Gastrocnemius medialis (tissue), 4 donors: ENCODE data around the gene RBL1. TPM values are rescaled to one million over a fixed set of nuclear protein-coding genes. Genes with fewer than 3 reads are reported as not detected.
A peak's percentile ranks its signal among the peaks of the same experiment; 100 is the strongest.

ENCODE experiments used
- ATAC-seq, 2 donors: fragments of 150-250 bp; one replicate each; pipeline ENCODE4 v1.9.1; 2016
- DNase-seq, 2 donors: peaks; one replicate each; pipeline ENCODE4 v3.0.0-alpha.2; 2019
- H3K27ac ChIP-seq, 4 donors: fragments of 200-600 bp; sonication (generic); 1 replicate in 1 of 4; 2 replicates in 3 of 4; pipeline ENCODE4 v1.5.1; 2016 to 2018; ENCODE audit warnings: mild to moderate bottlenecking in 2 of 4, moderate library complexity in 1 of 4
- H3K27me3 ChIP-seq, 3 donors: fragments of 200-600 bp; sonication (generic) in 2 of 3; 1 replicate in 1 of 3; 2 replicates in 2 of 3; pipeline versions ENCODE4 v1.5.1 to v1.6.0; 2016 to 2019; ENCODE audit warnings: mild to moderate bottlenecking in 1 of 3, moderate library complexity in 1 of 3
- H3K36me3 ChIP-seq, 2 donors: fragments of 200-600 bp; sonication (generic) in 1 of 2; one replicate each; pipeline ENCODE4 v1.5.1; 2017 to 2018
- H3K4me1 ChIP-seq, 2 donors: fragments of 200-600 bp; sonication (generic) in 1 of 2; one replicate each; pipeline ENCODE4 v1.5.1; 2016 to 2017; ENCODE audit warnings: mild to moderate bottlenecking in 2 of 2
- H3K4me3 ChIP-seq, 4 donors: fragments of 200-600 bp; sonication (generic) in 3 of 4; 1 replicate in 1 of 4; 2 replicates in 3 of 4; pipeline ENCODE4 v1.5.1; 2016 to 2019; ENCODE audit warnings: mild to moderate bottlenecking in 2 of 4
- H3K9me3 ChIP-seq, 3 donors: fragments of 200-600 bp; sonication (generic) in 2 of 3; 1 replicate in 1 of 3; 2 replicates in 2 of 3; pipeline ENCODE4 v1.5.1; 2016 to 2019
- CTCF ChIP-seq, 5 experiments: fragments of 450-650 bp in 3 of 5; fragments of 200-600 bp in 2 of 5; sonication (generic) in 2 of 5; IDR thresholded peaks in 4 of 5; conservative IDR thresholded peaks in 1 of 5; 1 replicate in 4 of 5; 2 replicates in 1 of 5; pipeline ENCODE4 v1.5.1; 2016 to 2019; ENCODE audit warnings: antibody characterized with exemption in 5 of 5, mild to moderate bottlenecking in 3 of 5, moderate library complexity in 3 of 5
- POLR2A ChIP-seq, 2 donors: fragments of 450-650 bp; IDR thresholded peaks; one replicate each; pipeline ENCODE4 v1.6.1; 2017; ENCODE audit warnings: antibody characterized with exemption in 2 of 2, mild to moderate bottlenecking in 2 of 2, moderate library complexity in 2 of 2
- in situ Hi-C, 4 donors: fragments of 200-750 bp; cut with MboI; loops; one replicate each; pipeline versions ENCODE4 v1.15.0 to v1.8.0; 2017; ENCODE audit warnings: low sequenced_read_pairs in 4 of 4
- intact Hi-C: fragments of 100-400 bp; cut with DNase I; formaldehyde crosslinking; loops from one replicate; pipeline ENCODE4 v1.15.1; 2023; ENCODE audit warnings: low total_unique reads
- total RNA-seq, 4 donors: library from RNA; depleted of rRNA; stranded (reverse); fragments of >200 nt; gene quantifications; one replicate each; pipeline versions ENCODE4 v1.1.0 to v1.2.3, GENCODE V29; 2016

RBL1 gene
- 10 to 100 TPM in 1 of 4 donors, 1 to 10 TPM in 3; 2.9 to 13.0 (median 6.1) TPM for total RNA-seq

GRCh38 chr20:37095599-37096414, at the start of gene RBL1:
Gene RBL1 (minus strand): TSS chr20:37095997. CDS start chr20:37095928, 69 bp downstream.
- Histone ChIP-seq H3K4me3 (peak within 1 kb of the TSS; percentile 76 to 98 (median 78)), H3K27me3 (no peaks in the 10 kb centered on the region), H3K4me1 (peaks cover 18 to 24% of the 10 kb centered on the region in 2 donors), H3K27ac (peak within 1 kb of the TSS; percentile 77 to 83 (median 80)), H3K36me3 (no peaks in the 10 kb centered on the region), H3K9me3 (no peaks in the 10 kb centered on the region)
- in situ Hi-C loops = no loop called here
- TF ChIP-seq POLR2A (IDR thresholded peaks at IDR 0.05) (peak; percentile 42 to 45), CTCF (IDR thresholded peaks at IDR 0.05 in 4 of 5, conservative IDR thresholded peaks at IDR 0.05 in 1 of 5) (peak in 4 of 5 experiments; percentile 16 to 57 (median 46))
- peak; percentile 60 to 68 for DNase-seq
- intact Hi-C loops = loop anchor here (2.0 to 10.0 kb wide), 3 partner anchors 83 to 429 kb away; partner anchors contain the start of genes BLCAP, MROH8, NNAT and RPN2
- peak; percentile 67 to 81 for ATAC-seq

- no peaks in the 10 kb centered on the region for H3K27me3 ChIP-seq
- H3K4me3 ChIP-seq = no peak overlapping the region
- H3K27ac ChIP-seq = no peak overlapping the region
- ATAC-seq = no peak
- intact Hi-C loops (no loop called here), in situ Hi-C loops (no loop called here)
- H3K9me3 ChIP-seq = no peaks in the 10 kb centered on the region
- TF ChIP-seq POLR2A (IDR thresholded peaks at IDR 0.05) = no peak
- TF ChIP-seq CTCF (IDR thresholded peaks at IDR 0.05 in 4 of 5, conservative IDR thresholded peaks at IDR 0.05 in 1 of 5) = no peak
- H3K36me3 ChIP-seq = no peaks in the 10 kb centered on the region
- no peak for DNase-seq
- H3K4me1 ChIP-seq = no peaks in the 10 kb centered on the region
Measured at GRCh38 chr20:37144856-37145404, 49.1 kb upstream of the RBL1 start.

- no peak for DNase-seq
- Histone ChIP-seq H3K9me3 (no peaks in the 10 kb centered on the region), H3K4me1 (no peaks in the 10 kb centered on the region), H3K4me3 (no peak overlapping the region), H3K36me3 (no peaks in the 10 kb centered on the region), H3K27ac (no peak overlapping the region), H3K27me3 (no peaks in the 10 kb centered on the region)
- intact Hi-C loops (no loop called here), in situ Hi-C loops (no loop called here)
- TF ChIP-seq POLR2A (IDR thresholded peaks at IDR 0.05) (no peak), CTCF (IDR thresholded peaks at IDR 0.05 in 4 of 5, conservative IDR thresholded peaks at IDR 0.05 in 1 of 5) (no peak)
- ATAC-seq = no peak
Measured at GRCh38 chr20:37142708-37143107, 46.9 kb upstream of the RBL1 start.

- no peak overlapping the region for H3K4me3 ChIP-seq
- ATAC-seq (no peak), DNase-seq (no peak)
- no peaks in the 10 kb centered on the region for H3K36me3 ChIP-seq
- H3K27me3 ChIP-seq = no peaks in the 10 kb centered on the region
- TF ChIP-seq CTCF (IDR thresholded peaks at IDR 0.05 in 4 of 5, conservative IDR thresholded peaks at IDR 0.05 in 1 of 5) = no peak
- no peak for TF ChIP-seq POLR2A (IDR thresholded peaks at IDR 0.05)
- H3K4me1 ChIP-seq = no peaks in the 10 kb centered on the region
- no peak overlapping the region for H3K27ac ChIP-seq
- no peaks in the 10 kb centered on the region for H3K9me3 ChIP-seq
- in situ Hi-C loops = no loop called here
- intact Hi-C loops = no loop called here
Measured at GRCh38 chr20:37137547-37137946, 41.8 kb upstream of the RBL1 start.
